Epithelial cell of esophagus (primary cell): ENCODE measurements around the gene BRK1.
A peak's percentile ranks its signal among the peaks of the same experiment; 100 is the strongest.
"Not testable (repeated sequence)": the region's sequence is repeated elsewhere in the genome, so short reads cannot be mapped to it uniquely, and the experiment has no call there.

Experiments used
- DNase-seq: peaks from one replicate; pipeline ENCODE4 v3.0.0; 2010; ENCODE audit warnings: low read depth
- H3K4me3 ChIP-seq: 2 replicates; pipeline ENCODE4 v1.5.1; 2011; ENCODE audit warnings: mild to moderate bottlenecking, low read length, control low read depth
- TF ChIP-seq, protein P1 (sequence below): IDR thresholded peaks from 2 replicates; pipeline ENCODE4 v1.5.1; 2011; ENCODE audit warnings: low read depth, mild to moderate bottlenecking, low read length, control low read depth, inconsistent platforms; ENCODE audit not compliant: insufficient read depth; ENCODE audit errors: missing control alignments

BRK1 gene

DNA sequence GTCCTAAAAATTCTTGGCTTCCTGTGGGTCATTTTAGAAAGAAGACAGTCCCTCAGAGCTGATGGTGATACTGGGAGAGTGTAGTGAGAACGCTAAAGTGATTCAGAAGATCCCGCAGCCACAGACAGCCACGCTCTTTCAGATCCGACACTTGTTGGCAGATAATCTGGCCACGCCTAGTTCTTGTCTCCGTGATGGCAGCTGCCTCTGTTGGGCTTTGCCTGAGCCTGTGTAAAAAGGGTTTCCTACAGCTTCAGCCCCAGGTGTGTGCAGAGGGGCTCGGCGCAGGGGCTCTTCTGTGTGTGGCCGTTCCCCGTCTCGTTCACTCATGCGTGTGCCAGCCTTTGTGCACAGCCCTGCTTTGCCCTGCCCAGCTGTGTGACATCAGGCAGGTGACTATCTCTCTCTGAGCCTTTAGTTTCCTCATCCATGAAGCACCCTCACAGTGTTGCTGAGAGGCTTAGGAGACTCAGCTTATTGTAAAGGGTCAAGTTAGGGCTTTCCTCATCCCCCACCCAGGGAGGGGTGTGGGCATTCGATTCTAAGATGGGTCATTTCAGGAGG, 55.5 kb downstream of the BRK1 start:
- no peak overlapping the region for H3K4me3 ChIP-seq
- TF ChIP-seq, protein P1, sequence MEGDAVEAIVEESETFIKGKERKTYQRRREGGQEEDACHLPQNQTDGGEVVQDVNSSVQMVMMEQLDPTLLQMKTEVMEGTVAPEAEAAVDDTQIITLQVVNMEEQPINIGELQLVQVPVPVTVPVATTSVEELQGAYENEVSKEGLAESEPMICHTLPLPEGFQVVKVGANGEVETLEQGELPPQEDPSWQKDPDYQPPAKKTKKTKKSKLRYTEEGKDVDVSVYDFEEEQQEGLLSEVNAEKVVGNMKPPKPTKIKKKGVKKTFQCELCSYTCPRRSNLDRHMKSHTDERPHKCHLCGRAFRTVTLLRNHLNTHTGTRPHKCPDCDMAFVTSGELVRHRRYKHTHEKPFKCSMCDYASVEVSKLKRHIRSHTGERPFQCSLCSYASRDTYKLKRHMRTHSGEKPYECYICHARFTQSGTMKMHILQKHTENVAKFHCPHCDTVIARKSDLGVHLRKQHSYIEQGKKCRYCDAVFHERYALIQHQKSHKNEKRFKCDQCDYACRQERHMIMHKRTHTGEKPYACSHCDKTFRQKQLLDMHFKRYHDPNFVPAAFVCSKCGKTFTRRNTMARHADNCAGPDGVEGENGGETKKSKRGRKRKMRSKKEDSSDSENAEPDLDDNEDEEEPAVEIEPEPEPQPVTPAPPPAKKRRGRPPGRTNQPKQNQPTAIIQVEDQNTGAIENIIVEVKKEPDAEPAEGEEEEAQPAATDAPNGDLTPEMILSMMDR = no peak
- peak; percentile 53 for DNase-seq

DNA sequence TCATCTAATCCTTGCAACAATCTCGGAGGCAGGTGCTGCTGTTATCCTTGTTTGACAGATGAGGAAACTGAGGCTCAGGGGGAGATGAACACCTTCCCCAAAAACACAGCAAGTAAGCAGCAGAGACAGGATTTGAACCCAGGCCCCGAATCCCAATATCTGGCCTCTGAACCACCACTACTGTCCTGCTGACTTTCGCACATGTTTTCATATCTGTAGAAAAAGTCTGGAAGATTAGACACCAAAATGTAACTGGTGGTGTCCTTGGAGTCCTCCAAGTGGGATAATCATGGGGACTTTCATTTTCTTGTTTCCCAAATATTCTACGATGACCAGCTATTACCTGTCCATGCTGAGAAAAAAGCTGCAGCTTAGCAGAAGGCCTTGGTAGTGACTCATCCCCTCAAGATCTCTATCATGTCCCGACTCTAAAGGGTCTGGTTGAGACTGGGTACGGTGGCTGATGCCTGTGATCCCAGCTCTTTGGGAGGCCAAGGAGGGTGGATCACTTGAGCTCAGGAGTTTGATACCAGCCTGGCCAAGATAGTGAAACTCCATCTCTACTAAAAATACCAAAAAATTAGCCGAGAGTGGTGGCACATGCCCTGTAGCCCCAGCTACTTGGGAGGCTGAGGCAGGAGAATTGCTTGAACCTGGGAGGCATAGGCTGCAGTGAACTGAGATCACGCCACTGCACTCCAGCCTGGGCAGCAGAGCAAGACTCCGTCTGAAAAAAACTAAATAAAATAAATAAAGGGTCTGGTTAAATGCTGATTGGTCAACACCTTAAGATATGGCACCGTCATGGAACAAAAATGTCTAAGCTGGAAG, 57.8 kb downstream of the BRK1 start:
- no peak overlapping the region for H3K4me3 ChIP-seq
- DNase-seq = peak; percentile 28
- TF ChIP-seq, protein P1 = no peak

DNA sequence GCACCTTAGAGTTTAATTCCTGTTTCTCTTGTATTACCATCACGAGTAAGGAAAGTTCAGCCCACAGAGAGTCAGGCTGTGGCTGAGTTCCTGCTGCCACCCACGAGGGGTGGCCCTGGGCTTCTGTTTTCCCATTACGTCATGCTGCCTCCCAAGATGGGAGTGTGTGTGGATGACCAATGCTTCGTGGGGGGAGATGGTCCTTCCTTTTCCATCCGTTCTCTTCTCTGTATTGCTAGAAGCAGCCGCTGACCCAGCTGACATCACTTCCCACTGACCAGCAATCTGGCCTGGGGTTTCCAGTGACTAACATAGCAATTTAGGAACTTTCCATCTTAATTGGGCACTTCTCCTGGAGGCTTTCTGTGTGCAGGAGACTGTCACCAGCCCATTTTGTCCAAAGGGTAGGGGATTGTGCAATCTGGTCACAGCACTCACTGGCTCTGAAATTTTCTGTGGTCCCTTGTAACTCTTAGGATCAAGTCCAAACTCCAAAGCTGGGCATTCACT, 58.5 kb downstream of the BRK1 start:
- no peak overlapping the region for H3K4me3 ChIP-seq
- TF ChIP-seq, protein P1 = no peak
- peak; percentile 37 for DNase-seq

DNA sequence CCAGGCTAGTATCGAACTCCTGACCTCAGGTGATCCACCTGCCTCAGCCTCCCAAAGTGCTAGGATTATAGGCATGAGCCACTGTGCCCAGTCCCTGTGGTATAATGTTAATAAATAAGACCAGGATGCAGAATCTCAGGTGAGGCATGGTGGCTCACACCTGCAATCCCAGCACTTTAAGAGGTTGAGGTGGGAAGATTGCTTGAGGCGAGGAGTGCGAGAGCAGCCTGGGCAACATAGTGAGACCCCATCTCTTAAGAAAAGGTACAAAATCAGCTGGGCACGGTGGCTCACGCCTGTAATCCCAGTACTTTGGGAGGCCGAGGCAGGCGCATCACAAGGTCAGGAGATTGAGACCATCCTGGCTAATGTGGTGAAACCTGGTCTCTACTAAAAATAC, 59.9 kb downstream of the BRK1 start:
- DNase-seq, H3K4me3 ChIP-seq: not testable (repeated sequence)

DNA sequence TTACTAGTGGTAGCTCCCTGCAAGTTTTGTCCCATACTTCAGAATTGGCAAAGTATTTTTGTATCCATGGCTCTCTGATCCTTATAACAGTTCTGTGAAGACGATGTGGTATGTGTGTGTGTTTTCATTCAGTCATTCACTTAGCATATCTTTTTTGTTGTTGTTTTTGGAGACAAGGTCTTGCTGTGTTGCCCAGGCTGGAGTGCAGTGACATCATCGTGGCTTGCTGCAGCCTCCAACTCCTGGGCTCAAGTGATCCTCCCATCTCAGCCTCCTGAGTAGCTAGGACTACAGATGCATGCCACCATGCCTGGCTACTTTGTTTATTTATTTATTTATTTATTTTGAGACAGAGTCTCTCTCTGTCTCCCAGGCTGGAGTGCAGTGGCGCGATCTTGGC, 60.7 kb downstream of the BRK1 start:
- not testable (repeated sequence) for DNase-seq, H3K4me3 ChIP-seq
